HG03575 (cell line): ENCODE data around the gene F10.
"Not testable (repeated sequence)": the region's sequence is repeated elsewhere in the genome, so short reads cannot be mapped to it uniquely, and the experiment has no call there.

ENCODE experiments used
- ATAC-seq: cut with Tn5 transposase; IDR thresholded peaks from one replicate; pipeline ENCODE4 v1.9.1; 2021; ENCODE audit not compliant: unreplicated experiment, insufficient number of reproducible peaks, low FRiP score; ENCODE audit errors: extremely low read depth

Gene F10

DNA sequence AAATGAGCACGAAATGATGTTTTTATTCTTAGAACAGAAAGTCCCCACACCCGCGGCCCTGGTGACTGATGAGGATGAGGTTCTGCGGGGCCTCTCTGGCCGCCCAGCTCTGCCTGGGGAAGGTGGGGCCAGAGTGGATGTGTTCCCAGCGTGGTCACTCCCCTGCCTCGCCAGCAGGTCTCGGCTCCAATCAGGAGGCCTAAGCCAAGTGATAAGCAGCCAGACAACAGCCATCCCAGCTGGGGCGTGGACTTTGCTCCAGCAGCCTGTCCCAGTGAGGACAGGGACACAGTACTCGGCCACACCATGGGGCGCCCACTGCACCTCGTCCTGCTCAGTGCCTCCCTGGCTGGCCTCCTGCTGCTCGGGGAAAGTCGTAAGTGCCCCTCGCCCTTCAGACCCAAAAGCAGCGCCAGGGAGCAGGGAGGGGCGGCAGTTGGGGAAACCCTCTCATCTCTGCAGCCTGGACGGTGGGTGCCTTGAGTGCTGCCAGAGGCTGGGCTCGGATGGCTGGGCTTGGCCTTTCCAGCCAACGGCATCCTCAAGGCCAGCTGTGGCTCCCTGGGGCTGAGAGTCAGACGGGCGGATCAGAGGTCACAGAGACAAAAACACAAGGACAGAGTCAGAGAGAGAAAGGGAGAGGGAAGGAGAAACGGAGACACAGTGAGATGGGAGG, at the start of gene F10:
TSS of gene F10 (plus strand) at position 250 of the 676 bp plus-strand sequence. CDS start at position 307, 57 bp downstream.
- no peak for ATAC-seq

DNA sequence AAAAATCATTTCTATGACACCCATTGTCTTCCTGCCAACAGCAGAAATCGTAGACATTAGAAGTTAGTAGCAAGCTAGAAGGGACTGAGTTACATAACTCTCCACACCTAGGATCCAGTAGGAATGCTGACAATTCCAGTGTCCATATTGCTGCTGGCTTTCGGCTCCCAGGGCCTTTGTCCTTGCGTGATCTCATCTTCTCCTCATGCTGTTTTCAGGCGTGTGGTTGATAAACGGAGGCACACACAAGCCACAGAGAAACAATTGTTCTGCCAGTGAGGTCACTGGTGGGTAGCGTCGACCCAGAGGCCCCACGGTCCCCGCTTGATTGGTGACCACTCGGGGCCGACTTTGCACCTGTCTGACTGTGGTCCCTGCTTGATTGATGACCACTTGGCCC, 48.7 kb upstream of the F10 start:
- ATAC-seq = no peak

GRCh38 chr13:113074401-113074800, 48.2 kb upstream of the F10 start:
- ATAC-seq = no peak

DNA sequence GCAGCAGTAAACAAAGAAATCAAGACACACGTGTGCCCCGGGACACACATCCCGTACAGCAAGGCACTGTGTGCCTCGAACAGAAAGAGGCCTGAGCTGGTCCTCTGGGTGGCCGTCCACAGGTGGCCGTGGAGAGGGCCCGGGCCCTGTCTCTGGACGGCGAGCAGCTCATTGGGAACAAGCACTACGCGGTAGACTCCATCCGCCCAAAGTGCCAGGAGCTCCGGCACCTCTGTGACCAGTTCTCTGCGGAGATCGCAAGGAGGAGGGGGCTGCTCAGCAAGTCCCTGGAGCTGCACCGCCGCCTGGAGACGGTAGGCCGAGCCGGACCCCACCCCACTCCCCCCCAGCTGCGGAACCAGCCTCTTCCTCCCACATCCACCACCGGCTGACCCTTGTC, 47.7 kb upstream of the F10 start:
- ATAC-seq = no peak

GRCh38 chr13:113075711-113076110, 46.9 kb upstream of the F10 start:
- no peak for ATAC-seq

- ATAC-seq = no peak
These were observed 45.8 kb upstream of the F10 start for GRCh38 chr13:113076681-113077401.

DNA sequence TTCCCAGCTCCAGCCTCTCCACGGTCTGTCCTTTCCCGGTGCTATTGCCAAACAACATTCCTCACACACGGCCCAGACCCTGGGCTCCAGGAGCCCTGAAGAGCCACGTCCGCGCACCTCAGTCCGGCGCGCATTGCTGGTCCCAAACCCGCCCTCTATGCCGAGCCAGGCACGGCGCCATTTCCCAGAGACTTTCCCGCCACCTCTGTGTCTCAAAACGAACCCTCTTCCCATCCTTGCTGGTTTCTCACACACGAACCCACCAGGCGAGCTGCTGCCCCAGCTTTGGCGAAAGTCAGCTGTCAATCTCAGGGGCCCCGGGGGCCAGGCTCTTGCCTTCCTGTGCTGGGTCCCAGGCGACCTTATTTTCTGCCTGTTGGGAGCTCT, 45.0 kb upstream of the F10 start:
- ATAC-seq = no peak

DNA sequence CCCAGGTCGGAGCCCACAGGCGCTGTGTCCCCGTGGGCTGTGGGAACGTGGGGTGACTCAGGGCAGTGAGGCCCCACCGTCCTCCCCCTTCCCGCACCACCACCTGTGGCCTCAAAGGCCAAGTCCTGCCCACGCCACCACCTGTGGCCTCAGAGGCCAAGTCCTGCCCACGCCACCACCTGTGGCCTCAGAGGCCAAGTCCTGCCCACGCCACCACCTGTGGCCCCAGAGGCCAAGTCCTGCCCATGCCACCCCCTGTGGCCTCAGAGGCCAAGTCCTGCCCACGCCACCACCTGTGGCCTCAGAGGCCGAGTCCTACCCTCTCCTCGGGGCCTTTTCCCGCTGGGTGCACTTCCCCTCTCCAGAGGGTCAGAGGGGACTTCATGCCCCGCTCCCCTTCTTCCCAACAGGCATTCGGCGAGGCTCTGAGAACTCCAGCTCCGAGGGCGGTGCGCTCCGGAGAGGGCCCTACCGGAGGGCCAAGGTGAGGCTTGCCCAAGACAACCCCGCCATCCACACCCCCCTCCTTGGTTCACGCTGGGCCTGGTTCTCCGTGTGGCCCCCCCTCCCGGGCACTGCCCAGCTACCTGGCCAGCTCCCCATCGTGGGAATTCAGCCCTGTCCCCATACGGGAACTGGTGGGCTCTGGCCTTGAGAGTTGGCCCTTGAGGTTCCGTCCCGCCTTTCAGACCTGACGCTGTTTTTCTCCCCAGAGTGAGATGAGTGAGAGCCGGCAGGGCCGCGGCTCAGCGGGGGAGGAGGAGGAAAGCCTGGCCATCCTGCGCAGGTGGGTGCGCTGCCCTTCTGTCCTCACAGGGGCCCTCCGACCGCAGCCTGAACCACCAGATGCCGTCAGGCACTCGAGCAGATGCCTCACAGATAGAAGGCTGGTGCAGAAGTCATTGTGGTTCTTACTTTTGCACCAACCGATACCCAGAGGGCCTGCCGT, 44.4 kb upstream of the F10 start:
- no peak for ATAC-seq

DNA sequence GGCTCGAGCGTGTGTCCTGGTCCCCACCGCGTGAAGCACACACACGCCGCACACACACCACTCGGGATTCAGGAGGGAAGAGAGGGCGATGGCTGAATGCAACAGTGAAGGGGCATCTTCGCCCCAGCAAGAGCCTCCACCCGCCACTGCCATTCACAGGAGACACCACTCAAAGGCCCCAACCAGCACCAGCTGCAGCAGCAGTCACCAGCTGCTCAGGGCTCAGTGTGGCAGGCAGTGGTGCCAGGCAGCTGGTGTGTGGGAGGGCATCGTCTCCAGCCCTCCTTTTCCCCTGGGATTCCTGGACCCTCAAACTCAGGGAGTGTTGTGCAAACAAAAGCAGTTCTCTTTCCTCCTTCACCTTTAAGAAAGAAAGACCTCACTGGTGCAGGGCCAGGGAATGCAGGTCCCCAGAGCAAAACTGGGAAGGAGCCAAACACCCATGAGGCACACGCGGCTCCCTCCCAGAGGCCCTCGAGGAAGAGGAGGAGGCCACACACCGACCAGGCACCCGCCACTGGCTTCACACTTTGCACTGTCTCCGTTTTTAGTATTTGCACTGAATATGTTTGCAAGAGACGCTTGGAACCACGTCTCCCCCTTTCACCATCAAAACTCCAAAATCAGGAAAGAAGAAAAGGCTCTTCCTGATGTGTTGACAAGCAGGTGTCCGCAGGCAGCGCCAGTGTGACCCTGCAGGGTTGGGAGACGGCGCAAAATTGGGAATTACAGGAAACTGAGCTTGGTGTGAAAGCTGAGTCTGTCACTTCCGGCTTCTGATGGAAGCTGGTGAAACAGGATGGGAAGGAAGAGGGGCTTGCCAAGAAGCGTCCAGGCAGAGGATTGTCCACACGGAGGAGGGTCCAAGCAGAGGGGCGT, 43.5 kb upstream of the F10 start:
- ATAC-seq = no peak

DNA sequence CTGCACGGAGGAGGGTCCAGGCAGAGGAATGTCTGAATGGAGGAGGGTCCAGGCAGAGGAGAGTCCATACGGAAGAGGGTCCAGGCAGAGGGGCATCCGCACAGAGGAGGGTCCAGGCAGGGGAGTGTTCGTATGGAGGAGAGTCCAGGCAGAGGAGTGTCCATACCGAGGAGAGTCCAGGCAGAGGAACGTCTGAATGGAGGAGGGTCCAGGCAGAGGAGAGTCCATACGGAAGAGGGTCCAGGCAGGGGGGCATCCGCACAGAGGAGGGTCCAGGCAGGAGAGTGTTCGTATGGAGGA, 42.9 kb upstream of the F10 start:
- not testable (repeated sequence) for ATAC-seq

GRCh38 chr13:113080361-113080831, 42.2 kb upstream of the F10 start:
- no peak for ATAC-seq

- no peak for ATAC-seq
These were observed 41.6 kb upstream of the F10 start for GRCh38 chr13:113080901-113081521.

- no peak for ATAC-seq
These were observed 40.2 kb upstream of the F10 start for GRCh38 chr13:113082198-113083021.

DNA sequence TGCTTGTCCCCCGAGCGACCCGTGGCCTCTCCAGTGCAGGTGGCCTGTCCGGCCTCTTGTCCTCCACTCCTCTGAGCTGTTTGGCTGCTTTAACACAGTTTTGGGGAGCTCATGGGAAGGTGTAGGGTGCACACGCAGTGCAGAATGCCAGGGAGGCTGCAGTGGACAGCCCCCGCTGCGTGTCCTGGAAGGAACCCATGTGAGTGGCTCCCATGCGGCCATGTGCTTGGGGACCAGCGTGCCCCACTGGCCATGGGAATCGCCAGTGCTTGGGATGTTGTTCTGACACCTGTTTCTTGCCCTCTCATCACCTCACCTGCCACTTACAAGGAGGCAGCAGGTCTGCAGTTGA, 39.6 kb upstream of the F10 start:
- no peak for ATAC-seq

GRCh38 chr13:113083402-113084061, 39.1 kb upstream of the F10 start:
- ATAC-seq = no peak

DNA sequence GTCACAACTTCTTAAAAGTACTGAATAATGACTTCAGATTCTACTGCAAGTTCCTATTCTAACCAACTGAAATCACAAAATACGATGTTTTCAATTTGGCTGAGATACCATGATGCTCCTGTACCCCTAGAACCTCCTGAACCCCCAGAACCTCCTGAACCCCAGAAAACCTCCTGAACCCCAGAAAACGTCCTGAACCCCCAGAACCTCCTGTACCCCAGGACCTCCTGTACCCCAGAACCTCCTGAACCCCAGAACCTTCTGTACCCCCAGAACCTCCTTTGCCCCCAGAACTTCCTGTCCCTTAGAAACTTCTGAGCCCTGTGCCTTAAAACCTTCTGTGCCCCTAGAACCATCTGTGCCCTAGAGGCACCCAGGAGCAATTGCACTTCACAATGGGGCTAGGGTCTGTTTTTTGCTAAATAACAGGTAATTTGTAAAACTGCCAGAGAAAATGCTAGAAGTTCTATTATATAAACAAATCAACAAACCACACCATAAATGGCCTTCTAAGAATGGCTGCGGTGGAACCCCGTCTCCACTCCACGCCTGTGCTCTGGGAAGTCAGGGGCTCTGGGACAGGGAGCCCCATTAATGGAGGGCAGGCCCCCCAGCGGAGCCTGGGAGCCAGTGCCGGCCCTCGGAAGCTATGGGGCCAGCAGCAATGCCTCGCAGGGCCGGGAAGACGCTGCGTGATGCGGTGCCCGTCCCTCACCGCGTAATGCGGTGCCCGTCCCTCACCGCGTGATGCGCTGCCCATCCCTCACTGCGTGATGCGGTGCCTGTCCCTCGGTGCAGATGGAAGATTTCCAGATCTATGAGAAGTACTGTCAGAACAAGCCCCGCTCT, 38.3 kb upstream of the F10 start:
- no peak for ATAC-seq
